ENCODE results near the gene PCDHA9. TPM values are rescaled to one million over a fixed set of nuclear protein-coding genes. Genes with fewer than 3 reads are reported as not detected.
"Not testable (repeated sequence)": the region's sequence is repeated elsewhere in the genome, so short reads cannot be mapped to it uniquely, and the experiment has no call there.

PCDHA9 gene
- total RNA-seq, 2 donors from 2014 or later: 0.19 TPM; not detected in 1

DNA sequence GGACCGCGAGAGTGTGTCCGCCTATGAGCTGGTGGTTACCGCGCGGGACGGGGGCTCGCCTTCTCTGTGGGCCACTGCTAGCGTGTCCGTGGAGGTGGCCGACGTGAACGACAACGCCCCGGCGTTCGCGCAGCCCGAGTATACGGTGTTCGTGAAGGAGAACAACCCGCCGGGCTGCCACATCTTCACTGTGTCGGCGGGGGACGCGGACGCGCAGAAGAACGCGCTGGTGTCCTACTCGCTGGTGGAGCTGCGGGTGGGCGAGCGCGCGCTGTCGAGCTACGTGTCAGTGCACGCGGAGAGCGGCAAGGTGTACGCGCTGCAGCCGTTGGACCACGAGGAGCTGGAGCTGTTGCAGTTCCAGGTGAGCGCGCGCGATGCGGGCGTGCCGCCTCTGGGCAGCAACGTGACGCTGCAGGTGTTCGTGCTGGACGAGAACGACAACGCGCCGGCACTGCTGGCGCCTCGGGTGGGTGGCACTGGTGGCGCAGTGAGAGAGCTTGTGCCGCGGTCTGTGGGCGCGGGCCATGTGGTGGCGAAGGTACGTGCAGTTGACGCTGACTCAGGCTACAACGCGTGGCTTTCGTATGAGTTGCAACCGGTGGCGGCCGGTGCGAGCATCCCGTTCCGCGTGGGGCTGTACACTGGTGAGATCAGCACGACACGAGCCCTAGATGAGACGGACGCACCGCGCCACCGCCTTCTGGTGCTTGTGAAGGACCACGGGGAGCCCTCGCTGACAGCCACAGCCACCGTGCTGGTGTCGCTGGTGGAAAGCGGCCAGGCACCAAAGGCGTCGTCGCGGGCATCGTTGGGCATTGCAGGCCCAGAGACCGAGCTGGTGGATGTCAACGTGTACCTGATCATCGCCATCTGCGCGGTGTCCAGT lies 12.3 kb upstream of the PCDHA9 start:
- Histone ChIP-seq H3K36me3 (no peaks in the 10 kb centered on the region), H3K9me3 (no peaks in the 10 kb centered on the region), H3K9ac (ENCODE audit: low read depth in 2 of 2, low read length in 2 of 2) (no peak overlapping the region), H3K4me3 (no peak overlapping the region), H3K27ac (no peak overlapping the region), H3K4me1 (no peaks in the 10 kb centered on the region), H3K27me3 (no peaks in the 10 kb centered on the region)
- TF ChIP-seq, protein P1, sequence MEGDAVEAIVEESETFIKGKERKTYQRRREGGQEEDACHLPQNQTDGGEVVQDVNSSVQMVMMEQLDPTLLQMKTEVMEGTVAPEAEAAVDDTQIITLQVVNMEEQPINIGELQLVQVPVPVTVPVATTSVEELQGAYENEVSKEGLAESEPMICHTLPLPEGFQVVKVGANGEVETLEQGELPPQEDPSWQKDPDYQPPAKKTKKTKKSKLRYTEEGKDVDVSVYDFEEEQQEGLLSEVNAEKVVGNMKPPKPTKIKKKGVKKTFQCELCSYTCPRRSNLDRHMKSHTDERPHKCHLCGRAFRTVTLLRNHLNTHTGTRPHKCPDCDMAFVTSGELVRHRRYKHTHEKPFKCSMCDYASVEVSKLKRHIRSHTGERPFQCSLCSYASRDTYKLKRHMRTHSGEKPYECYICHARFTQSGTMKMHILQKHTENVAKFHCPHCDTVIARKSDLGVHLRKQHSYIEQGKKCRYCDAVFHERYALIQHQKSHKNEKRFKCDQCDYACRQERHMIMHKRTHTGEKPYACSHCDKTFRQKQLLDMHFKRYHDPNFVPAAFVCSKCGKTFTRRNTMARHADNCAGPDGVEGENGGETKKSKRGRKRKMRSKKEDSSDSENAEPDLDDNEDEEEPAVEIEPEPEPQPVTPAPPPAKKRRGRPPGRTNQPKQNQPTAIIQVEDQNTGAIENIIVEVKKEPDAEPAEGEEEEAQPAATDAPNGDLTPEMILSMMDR (IDR thresholded peaks at IDR 0.05): no peak
- intact Hi-C loops (cut with DNase I): no loop called here
- no peak for DNase-seq

GRCh38 chr5:140840978-140841962 lies 6.9 kb upstream of the PCDHA9 start, which contains the start of gene PCDHA8:
Gene PCDHA8 (plus strand): TSS chr5:140841187. CDS start chr5:140841322, 135 bp downstream.
- no peak for DNase-seq
- Histone ChIP-seq H3K27ac (no peak within 1 kb of the TSS), H3K27me3 (no peaks in the 10 kb centered on the region), H3K36me3 (no peaks in the 10 kb centered on the region), H3K9me3 (no peaks in the 10 kb centered on the region), H3K4me1 (no peaks in the 10 kb centered on the region), H3K9ac (ENCODE audit: low read depth in 2 of 2, low read length in 2 of 2) (no peak within 1 kb of the TSS), H3K4me3 (no peak within 1 kb of the TSS)
- intact Hi-C loops (cut with DNase I): no loop called here
- TF ChIP-seq, protein P1 (IDR thresholded peaks at IDR 0.05): no peak

DNA sequence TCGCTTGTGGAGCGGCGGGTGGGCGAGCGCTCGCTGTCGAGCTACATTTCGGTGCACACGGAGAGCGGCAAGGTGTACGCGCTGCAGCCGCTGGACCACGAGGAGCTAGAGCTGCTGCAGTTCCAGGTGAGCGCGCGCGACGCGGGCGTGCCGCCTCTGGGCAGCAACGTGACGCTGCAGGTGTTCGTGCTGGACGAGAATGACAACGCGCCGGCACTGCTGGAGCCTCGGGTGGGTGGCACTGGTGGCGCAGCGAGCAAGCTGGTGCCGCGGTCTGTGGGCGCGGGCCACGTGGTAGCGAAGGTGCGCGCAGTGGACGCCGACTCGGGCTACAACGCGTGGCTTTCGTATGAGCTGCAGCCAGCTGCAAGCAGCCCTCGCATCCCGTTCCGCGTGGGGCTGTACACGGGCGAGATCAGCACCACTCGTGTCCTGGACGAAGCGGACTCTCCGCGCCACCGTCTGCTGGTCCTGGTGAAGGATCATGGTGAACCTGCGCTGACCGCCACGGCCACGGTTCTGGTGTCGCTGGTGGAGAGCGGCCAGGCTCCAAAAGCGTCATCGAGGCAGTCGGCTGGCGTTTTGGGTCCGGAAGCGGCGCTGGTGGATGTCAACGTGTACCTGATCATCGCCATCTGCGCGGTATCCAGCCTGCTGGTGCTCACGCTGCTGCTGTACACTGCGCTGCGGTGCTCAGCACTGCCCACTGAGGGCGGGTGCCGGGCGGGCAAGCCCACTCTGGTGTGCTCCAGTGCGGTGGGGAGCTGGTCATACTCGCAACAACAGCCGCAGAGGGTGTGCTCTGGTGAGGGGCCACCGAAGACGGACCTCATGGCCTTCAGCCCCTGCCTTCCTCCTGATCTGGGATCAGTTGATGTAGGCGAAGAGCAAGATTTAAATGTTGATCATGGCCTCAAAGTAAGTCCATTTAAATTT lies 5.1 kb upstream of the PCDHA9 start:
- H3K9ac ChIP-seq (ENCODE audit: low read depth in 2 of 2, low read length in 2 of 2): no peak overlapping the region
- no peaks in the 10 kb centered on the region for H3K27me3 ChIP-seq
- no peak overlapping the region for H3K27ac ChIP-seq
- no peak for DNase-seq
- intact Hi-C loops (cut with DNase I): no loop called here
- no peaks in the 10 kb centered on the region for H3K4me1 ChIP-seq
- H3K36me3 ChIP-seq: no peaks in the 10 kb centered on the region
- H3K4me3 ChIP-seq: no peak overlapping the region
- TF ChIP-seq, protein P1 (IDR thresholded peaks at IDR 0.05): no peak
- no peaks in the 10 kb centered on the region for H3K9me3 ChIP-seq

DNA sequence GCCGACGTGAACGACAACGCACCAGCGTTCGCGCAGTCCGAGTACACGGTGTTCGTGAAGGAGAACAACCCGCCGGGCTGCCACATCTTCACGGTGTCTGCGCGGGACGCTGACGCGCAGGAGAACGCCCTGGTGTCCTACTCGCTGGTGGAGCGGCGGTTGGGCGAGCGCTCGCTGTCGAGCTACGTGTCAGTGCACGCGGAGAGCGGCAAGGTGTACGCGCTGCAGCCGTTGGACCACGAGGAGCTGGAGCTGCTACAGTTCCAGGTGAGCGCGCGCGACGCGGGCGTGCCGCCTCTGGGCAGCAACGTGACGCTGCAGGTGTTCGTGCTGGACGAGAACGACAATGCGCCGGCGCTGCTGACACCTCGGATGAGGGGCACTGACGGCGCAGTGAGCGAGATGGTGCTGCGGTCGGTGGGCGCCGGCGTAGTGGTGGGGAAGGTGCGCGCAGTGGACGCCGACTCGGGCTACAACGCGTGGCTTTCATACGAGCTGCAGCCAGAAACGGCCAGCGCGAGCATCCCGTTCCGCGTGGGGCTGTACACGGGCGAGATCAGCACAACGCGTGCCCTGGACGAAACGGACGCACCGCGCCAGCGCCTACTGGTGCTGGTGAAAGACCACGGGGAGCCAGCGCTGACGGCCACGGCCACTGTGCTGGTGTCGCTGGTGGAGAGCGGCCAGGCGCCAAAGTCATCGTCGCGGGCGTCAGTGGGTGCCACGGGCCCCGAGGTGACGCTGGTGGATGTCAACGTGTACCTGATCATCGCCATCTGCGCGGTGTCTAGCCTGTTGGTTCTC lies 1.9 kb downstream of the PCDHA9 start:
- H3K9ac ChIP-seq (ENCODE audit: low read depth in 2 of 2, low read length in 2 of 2); H3K4me1 ChIP-seq; DNase-seq; H3K4me3 ChIP-seq; H3K9me3 ChIP-seq; intact Hi-C loops (cut with DNase I); H3K27me3 ChIP-seq; H3K36me3 ChIP-seq; H3K27ac ChIP-seq: not testable (repeated sequence)

All from colonic mucosa (tissue), 4 donors.